Suprapubic skin (tissue), 4 donors: ENCODE results near the gene TPT1.
"Not testable (repeated sequence)": the region's sequence is repeated elsewhere in the genome, so short reads cannot be mapped to it uniquely, and the experiment has no call there.

Source experiments
- CTCF ChIP-seq, 2 donors: fragments of 200-600 bp in 1 of 2; fragments of 450-650 bp in 1 of 2; sonication (generic) in 1 of 2; IDR thresholded peaks; one replicate each; pipeline ENCODE4 v1.5.1; 2016 to 2019; ENCODE audit warnings: antibody characterized with exemption in 2 of 2, mild to moderate bottlenecking in 1 of 2, moderate library complexity in 1 of 2
- POLR2A ChIP-seq, 2 donors: fragments of 450-650 bp; IDR thresholded peaks; one replicate each; pipeline ENCODE4 v1.6.1; 2017; ENCODE audit warnings: antibody characterized with exemption in 2 of 2, mild to moderate bottlenecking in 2 of 2, moderate library complexity in 2 of 2
- POLR2AphosphoS5 ChIP-seq, 3 donors: sonication (generic); formaldehyde crosslinking; IDR thresholded peaks; one replicate each; pipeline ENCODE4 v1.6.1; 2017; ENCODE audit warnings: antibody characterized with exemption in 3 of 3

GRCh38 chr13:45390348-45390747 lies 49.4 kb upstream of the TPT1 start:
- TF ChIP-seq CTCF, POLR2A, POLR2AphosphoS5 (IDR thresholded peaks at IDR 0.05): not testable (repeated sequence)
